ENCODE measurements around the gene MAN2B1. TPM values are rescaled to one million over a fixed set of nuclear protein-coding genes. Genes with fewer than 3 reads are reported as not detected.

Gene MAN2B1
- total RNA-seq, 2 experiments from 2014 or later, result 95.9 to 109 TPM

GRCh38 chr19:12695096-12695495 lies 28.6 kb upstream of the MAN2B1 start:
- H3K36me3 ChIP-seq (ENCODE audit: insufficient read depth, low read length), result peaks cover 2% of the 10 kb centered on the region
- peaks cover 16% of the 10 kb centered on the region for H3K36me3 Mint-ChIP-seq (ENCODE audit: low read depth)
- no peak overlapping the region for H3K4me3 ChIP-seq (ENCODE audit: low read length)
- no peaks in the 10 kb centered on the region for H3K9me3 ChIP-seq (ENCODE audit: control insufficient read depth in 1 of 2, insufficient read depth in 1 of 2, low read length in 2 of 2)
- H3K27ac Mint-ChIP-seq, result no peak overlapping the region
- no peaks in the 10 kb centered on the region for H3K27me3 ChIP-seq (ENCODE audit: control insufficient read depth in 1 of 2, insufficient read depth in 2 of 2, low read length in 2 of 2)
- ATAC-seq (ENCODE audit: poor library complexity) (no peak), DNase-seq (no peak)
- ChIA-PET CTCF (interaction anchor here (1.0 kb wide), 1 partner anchor 82 kb away, joined by 3 read pairs; no protein-coding TSS in a partner anchor), POLR2A (interaction anchor here (2.1 to 2.7 kb wide), 2 partner anchors 14 to 27 kb away, joined by 12 to 27 read pairs; partner anchors contain the start of gene DHPS)
- peak overlapping the region; percentile 20 for H3K4me3 Mint-ChIP-seq
- H3K27me3 Mint-ChIP-seq, result no peaks in the 10 kb centered on the region
- intact Hi-C loops (cut with DNase I, micrococcal nuclease), result loop anchor here in 1 of 2 experiments (10.0 kb wide), 1 partner anchor 1190 kb away; the partner anchor contains the start of gene ZNF653
- no peaks in the 10 kb centered on the region for H3K9me3 Mint-ChIP-seq
- H3K4me1 Mint-ChIP-seq (ENCODE audit: low read depth), result peaks cover 11% of the 10 kb centered on the region
- TF ChIP-seq, protein P1, sequence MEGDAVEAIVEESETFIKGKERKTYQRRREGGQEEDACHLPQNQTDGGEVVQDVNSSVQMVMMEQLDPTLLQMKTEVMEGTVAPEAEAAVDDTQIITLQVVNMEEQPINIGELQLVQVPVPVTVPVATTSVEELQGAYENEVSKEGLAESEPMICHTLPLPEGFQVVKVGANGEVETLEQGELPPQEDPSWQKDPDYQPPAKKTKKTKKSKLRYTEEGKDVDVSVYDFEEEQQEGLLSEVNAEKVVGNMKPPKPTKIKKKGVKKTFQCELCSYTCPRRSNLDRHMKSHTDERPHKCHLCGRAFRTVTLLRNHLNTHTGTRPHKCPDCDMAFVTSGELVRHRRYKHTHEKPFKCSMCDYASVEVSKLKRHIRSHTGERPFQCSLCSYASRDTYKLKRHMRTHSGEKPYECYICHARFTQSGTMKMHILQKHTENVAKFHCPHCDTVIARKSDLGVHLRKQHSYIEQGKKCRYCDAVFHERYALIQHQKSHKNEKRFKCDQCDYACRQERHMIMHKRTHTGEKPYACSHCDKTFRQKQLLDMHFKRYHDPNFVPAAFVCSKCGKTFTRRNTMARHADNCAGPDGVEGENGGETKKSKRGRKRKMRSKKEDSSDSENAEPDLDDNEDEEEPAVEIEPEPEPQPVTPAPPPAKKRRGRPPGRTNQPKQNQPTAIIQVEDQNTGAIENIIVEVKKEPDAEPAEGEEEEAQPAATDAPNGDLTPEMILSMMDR (IDR thresholded peaks at IDR 0.05), result no peak
- peaks cover 23% of the 10 kb centered on the region for H3K4me1 ChIP-seq (ENCODE audit: insufficient read depth, low read length)
- H3K27ac ChIP-seq (ENCODE audit: low read depth in 1 of 2, low read length in 2 of 2), result no peak overlapping the region

GRCh38 chr19:12694641-12695040 lies 28.1 kb upstream of the MAN2B1 start:
- no peak overlapping the region for H3K4me3 Mint-ChIP-seq
- TF ChIP-seq, protein P1 (IDR thresholded peaks at IDR 0.05), result no peak
- no peaks in the 10 kb centered on the region for H3K27me3 Mint-ChIP-seq
- peaks cover 11% of the 10 kb centered on the region for H3K4me1 Mint-ChIP-seq (ENCODE audit: low read depth)
- intact Hi-C loops (cut with DNase I, micrococcal nuclease), result loop anchor here in 1 of 2 experiments (10.0 kb wide), 1 partner anchor 1190 kb away; the partner anchor contains the start of gene ZNF653
- DNase-seq (peak in 1 of 14 experiments; percentile 20), ATAC-seq (ENCODE audit: poor library complexity) (no peak)
- H3K27ac Mint-ChIP-seq, result no peak overlapping the region
- peaks cover 16% of the 10 kb centered on the region for H3K36me3 Mint-ChIP-seq (ENCODE audit: low read depth)
- H3K27ac ChIP-seq (ENCODE audit: low read depth in 1 of 2, low read length in 2 of 2), result no peak overlapping the region
- ChIA-PET CTCF (interaction anchor here (1.0 kb wide), 1 partner anchor 83 kb away, joined by 3 read pairs; no protein-coding TSS in a partner anchor), POLR2A (interaction anchor here (2.7 kb wide), 1 partner anchor 13 kb away, joined by 27 read pairs; the partner anchor contains the start of gene DHPS)
- H3K9me3 ChIP-seq (ENCODE audit: control insufficient read depth in 1 of 2, insufficient read depth in 1 of 2, low read length in 2 of 2), result no peaks in the 10 kb centered on the region
- peaks cover 23% of the 10 kb centered on the region for H3K4me1 ChIP-seq (ENCODE audit: insufficient read depth, low read length)
- no peaks in the 10 kb centered on the region for H3K9me3 Mint-ChIP-seq
- H3K4me3 ChIP-seq (ENCODE audit: low read length), result no peak overlapping the region
- no peaks in the 10 kb centered on the region for H3K27me3 ChIP-seq (ENCODE audit: control insufficient read depth in 1 of 2, insufficient read depth in 2 of 2, low read length in 2 of 2)
- peaks cover 2% of the 10 kb centered on the region for H3K36me3 ChIP-seq (ENCODE audit: insufficient read depth, low read length)

DNA sequence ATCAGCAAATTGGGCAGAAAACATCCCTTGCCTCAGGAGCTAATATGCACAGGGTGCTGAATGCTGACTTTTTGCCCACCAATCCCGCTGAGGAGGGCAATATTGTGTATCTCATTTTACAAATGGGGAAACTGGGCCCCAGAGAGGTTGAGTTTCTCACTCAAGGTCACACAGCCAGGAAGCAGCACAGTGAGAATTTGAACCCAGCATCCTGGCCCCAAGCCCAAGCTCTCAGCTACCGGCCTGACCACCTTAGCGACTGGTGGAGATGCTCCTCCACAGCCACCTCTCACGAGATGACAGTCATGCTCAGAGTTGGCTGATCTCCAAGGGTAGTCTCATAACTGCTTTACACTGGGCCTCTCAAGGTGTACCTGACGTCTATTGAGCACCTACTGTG lies 26.4 kb upstream of the MAN2B1 start:
- no peak overlapping the region for H3K4me3 Mint-ChIP-seq
- H3K4me1 Mint-ChIP-seq (ENCODE audit: low read depth), result peaks cover 8% of the 10 kb centered on the region
- Histone ChIP-seq H3K4me1 (ENCODE audit: insufficient read depth, low read length) (peaks cover 23% of the 10 kb centered on the region), H3K4me3 (ENCODE audit: low read length) (no peak overlapping the region), H3K36me3 (ENCODE audit: insufficient read depth, low read length) (peaks cover 2% of the 10 kb centered on the region), H3K9me3 (ENCODE audit: control insufficient read depth in 1 of 2, insufficient read depth in 1 of 2, low read length in 2 of 2) (no peaks in the 10 kb centered on the region), H3K27me3 (ENCODE audit: control insufficient read depth in 1 of 2, insufficient read depth in 2 of 2, low read length in 2 of 2) (no peaks in the 10 kb centered on the region), H3K27ac (ENCODE audit: low read depth in 1 of 2, low read length in 2 of 2) (no peak overlapping the region)
- no peak for DNase-seq
- TF ChIP-seq, protein P1 (IDR thresholded peaks at IDR 0.05), result no peak
- no peaks in the 10 kb centered on the region for H3K9me3 Mint-ChIP-seq
- H3K36me3 Mint-ChIP-seq (ENCODE audit: low read depth), result peaks cover 8% of the 10 kb centered on the region
- no peaks in the 10 kb centered on the region for H3K27me3 Mint-ChIP-seq
- ChIA-PET CTCF (no interaction called here), POLR2A (no interaction called here)
- intact Hi-C loops (cut with DNase I, micrococcal nuclease), result loop anchor here in 1 of 2 experiments (10.0 kb wide), 1 partner anchor 1188 kb away; the partner anchor contains the start of gene ZNF653
- no peak overlapping the region for H3K27ac Mint-ChIP-seq
- ATAC-seq (ENCODE audit: poor library complexity), result no peak

Measured in CD4-positive, alpha-beta T cell (primary cell).